Right cardiac atrium (tissue), 5 donors: ENCODE data around the gene FLRT2. TPM values are rescaled to one million over a fixed set of nuclear protein-coding genes. Genes with fewer than 3 reads are reported as not detected.

ENCODE experiments used
- ATAC-seq, 2 donors: fragments of 200-7000 bp; cut with Tn5 transposase; one replicate each; pipeline versions ENCODE4 v1.8.0 to v1.9.1; 2020; ENCODE audit warnings: moderate library complexity in 2 of 2, mild to moderate bottlenecking in 1 of 2
- DNase-seq, 3 donors: peaks; one replicate each; pipeline ENCODE4 v3.0.0-alpha.2; 2020
- H3K27ac ChIP-seq: one replicate; pipeline ENCODE4 v1.5.1; 2013; ENCODE audit warnings: mild to moderate bottlenecking, low read length, control low read depth, moderate library complexity
- H3K27me3 ChIP-seq: one replicate; pipeline ENCODE4 v1.6.1; 2013; ENCODE audit not compliant: control insufficient read depth, insufficient read depth
- H3K4me1 ChIP-seq: one replicate; pipeline ENCODE4 v1.6.1; 2013; ENCODE audit warnings: low read length; ENCODE audit not compliant: control insufficient read depth, insufficient read depth
- H3K4me3 ChIP-seq: one replicate; pipeline ENCODE4 v1.5.1; 2013; ENCODE audit warnings: low read length, control low read depth
- H3K9me3 ChIP-seq: one replicate; pipeline ENCODE4 v1.6.1; 2013; ENCODE audit warnings: low read length; ENCODE audit not compliant: control insufficient read depth
- WGBS: extraction: QIAGEN DNeasy Blood & Tissue Kit; methylation state at CpG from one replicate; pipeline ENCODE4 v1.1.7; 2013; 5-methylcytosine and 5-hydroxymethylcytosine counted together
- intact Hi-C, 4 donors: fragments of 100-400 bp; cut with DNase I; formaldehyde crosslinking; loops; one replicate each; pipeline versions ENCODE4 v1.11.0 to v1.14.0; 2022 to 2023
- polyA plus RNA-seq: library from polyadenylated mRNA; stranded (reverse); fragments of 200-250 nt; gene quantifications from one replicate; pipeline ENCODE4 v1.2.3, GENCODE V29; 2013
- total RNA-seq, 4 donors: library from RNA; stranded (reverse); fragmentation: NEBNext Ultra II Directional; extraction: Animal tissue kit (Norgen Biotek cat#: 25700); gene quantifications; one replicate each; pipeline ENCODE4 v1.2.1, GENCODE V29; 2021
- donor health status: healthy with polysubstance abuse.
- donor health status: DM: no; HTN: yes; CAD: no.
- donor health status: DM: no; HTN: no; CAD: no.
- donor health status: DM: no; HTN: yes; CAD: no; lungs with severe emphysema.
- donor health status: DM: yes; HTN: yes; CAD: no.

Gene FLRT2
- total and polyA plus RNA-seq, 5 donors, result 2.2 to 39.2 (median 13.4) TPM

DNA sequence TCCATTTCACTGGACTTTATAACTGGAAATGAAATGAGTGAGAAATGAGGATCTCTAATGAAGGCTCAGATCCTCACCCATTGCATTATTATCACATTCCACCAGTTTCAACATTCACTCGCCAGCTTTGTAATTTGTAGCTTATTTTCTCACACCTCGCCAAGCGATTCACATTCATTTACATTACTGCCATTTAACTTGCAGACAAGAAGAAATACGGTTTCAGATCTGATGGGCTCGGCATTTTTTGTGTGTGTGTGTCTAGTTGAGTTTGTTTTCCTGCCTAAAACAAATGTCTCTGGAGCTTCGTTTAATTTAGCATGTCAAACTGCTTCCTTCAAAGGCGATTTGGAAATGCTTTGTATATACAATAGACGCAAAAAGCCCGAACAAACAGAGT, 132.2 kb downstream of the FLRT2 start:
- no peak overlapping the region for H3K4me3 ChIP-seq
- no peaks in the 10 kb centered on the region for H3K9me3 ChIP-seq
- DNase-seq (no peak), ATAC-seq (no peak)
- H3K27ac ChIP-seq, result no peak overlapping the region
- 73% methylated on average over 9 of the region's 9 CpGs for WGBS
- H3K4me1 ChIP-seq, result no peaks in the 10 kb centered on the region
- H3K27me3 ChIP-seq, result no peaks in the 10 kb centered on the region
- intact Hi-C loops, result no loop called here

DNA sequence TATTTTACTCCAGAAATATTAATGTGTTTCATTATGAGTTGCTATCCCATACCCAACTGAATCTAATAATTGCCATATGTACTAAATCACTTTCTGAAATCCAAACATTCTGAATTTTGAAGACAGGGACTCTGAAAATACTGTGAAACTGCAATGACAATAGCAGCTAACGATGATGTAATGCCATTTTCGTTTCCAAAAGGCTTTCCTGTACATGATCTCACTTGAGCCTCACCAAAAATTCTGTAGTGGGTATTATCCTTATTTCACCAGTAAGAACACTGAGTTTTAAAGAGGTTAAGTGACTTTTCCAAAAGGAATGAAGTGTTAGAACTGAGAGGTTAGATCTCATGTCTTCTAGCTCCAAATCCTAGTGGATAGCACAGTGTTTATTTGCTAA, 133.3 kb downstream of the FLRT2 start:
- no peaks in the 10 kb centered on the region for H3K9me3 ChIP-seq
- 37% methylated on average over 2 of the region's 2 CpGs for WGBS
- no peak overlapping the region for H3K27ac ChIP-seq
- H3K4me3 ChIP-seq, result no peak overlapping the region
- intact Hi-C loops, result no loop called here
- DNase-seq (no peak), ATAC-seq (no peak)
- H3K27me3 ChIP-seq, result no peaks in the 10 kb centered on the region
- H3K4me1 ChIP-seq, result no peaks in the 10 kb centered on the region

DNA sequence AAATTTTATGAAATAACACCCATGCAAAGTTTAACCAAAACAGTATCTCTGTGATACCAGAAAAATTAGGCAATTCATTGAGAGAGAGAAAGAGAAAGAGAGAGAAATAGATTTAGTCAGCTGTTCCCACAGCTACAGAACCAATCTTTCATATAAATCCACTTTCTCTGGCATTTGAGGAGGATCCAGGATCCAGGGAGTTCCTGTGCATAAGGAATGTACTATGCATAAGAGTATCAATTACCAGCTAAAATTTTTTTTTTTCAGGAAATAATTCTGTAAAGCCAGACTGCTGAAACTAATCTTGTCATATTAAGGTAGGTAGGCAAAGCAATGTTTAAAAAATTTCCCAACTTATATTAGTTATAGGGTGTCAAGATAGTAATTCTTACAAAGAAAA, 133.7 kb downstream of the FLRT2 start:
- ATAC-seq, result no peak
- H3K27me3 ChIP-seq, result no peaks in the 10 kb centered on the region
- H3K4me3 ChIP-seq, result no peak overlapping the region
- DNase-seq, result no peak
- H3K27ac ChIP-seq, result no peak overlapping the region
- no peaks in the 10 kb centered on the region for H3K4me1 ChIP-seq
- intact Hi-C loops, result no loop called here
- H3K9me3 ChIP-seq, result no peaks in the 10 kb centered on the region

DNA sequence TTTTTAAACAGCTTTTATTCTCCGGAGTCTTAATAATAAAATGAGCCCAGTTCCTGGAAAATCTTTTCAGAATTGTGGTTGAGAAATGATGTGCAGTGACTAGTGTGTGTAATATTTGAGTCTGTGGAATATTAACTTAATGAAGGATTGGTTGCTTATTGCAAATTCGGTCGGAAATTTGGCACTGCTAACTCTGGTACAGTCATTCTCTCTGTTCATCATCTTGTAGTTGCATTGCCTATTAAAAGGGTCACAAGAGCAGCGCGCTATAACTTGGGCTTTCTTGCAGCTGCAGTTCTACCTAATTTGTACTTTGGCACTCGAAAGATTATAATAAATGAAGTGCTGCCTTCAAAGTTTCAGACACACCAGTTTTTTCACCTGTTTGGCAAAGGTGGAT, 146.0 kb downstream of the FLRT2 start:
- Histone ChIP-seq H3K4me1 (no peaks in the 10 kb centered on the region), H3K27me3 (no peaks in the 10 kb centered on the region), H3K9me3 (no peaks in the 10 kb centered on the region), H3K27ac (no peak overlapping the region), H3K4me3 (no peak overlapping the region)
- DNase-seq, result no peak
- intact Hi-C loops, result no loop called here
- ATAC-seq, result no peak
- 90% methylated on average over 6 of the region's 6 CpGs for WGBS

DNA sequence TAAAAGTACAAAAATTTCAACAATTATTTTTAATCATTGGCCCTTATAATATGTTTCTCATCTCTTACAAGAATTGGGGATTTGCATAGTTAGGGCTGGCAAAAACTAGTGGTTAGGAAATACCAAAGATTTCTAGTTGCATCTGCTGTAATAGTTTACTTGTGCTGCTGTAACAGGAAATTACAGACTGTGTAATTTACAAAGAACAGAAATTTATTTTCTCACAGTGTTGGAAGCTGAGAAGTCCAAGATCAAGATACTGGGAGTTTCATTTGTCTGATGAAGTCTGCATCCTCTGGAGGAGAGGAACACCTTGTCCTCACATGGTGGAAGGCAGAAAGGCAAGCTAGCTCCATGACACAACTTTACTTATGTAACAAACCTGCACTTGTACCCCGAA, 157.0 kb downstream of the FLRT2 start:
- ATAC-seq (no peak), DNase-seq (no peak)
- Histone ChIP-seq H3K27ac (no peak overlapping the region), H3K4me3 (no peak overlapping the region), H3K27me3 (no peaks in the 10 kb centered on the region), H3K9me3 (no peaks in the 10 kb centered on the region), H3K4me1 (no peaks in the 10 kb centered on the region)
- 79% methylated on average over 1 of the region's 1 CpG for WGBS
- intact Hi-C loops, result no loop called here

DNA sequence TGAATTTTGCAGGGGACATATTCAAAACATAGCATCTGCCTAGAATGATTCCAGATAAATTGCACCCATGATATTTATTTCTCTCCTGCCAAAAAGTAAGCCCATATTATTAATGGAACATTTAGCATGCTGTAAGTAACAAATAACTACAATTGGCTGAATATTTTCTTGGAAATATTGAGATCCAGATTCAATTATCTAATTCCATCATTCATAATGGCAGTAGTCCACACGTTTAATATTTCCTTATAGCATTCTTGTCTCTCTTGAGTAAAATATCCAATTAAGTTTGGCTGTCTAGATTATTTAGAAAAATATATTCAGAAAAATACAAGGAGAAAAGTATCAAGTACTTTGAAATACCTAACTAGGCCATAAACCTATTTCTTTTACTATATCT, 157.5 kb downstream of the FLRT2 start:
- WGBS, result 49% methylated on average over 1 of the region's 1 CpG
- H3K9me3 ChIP-seq, result no peaks in the 10 kb centered on the region
- no peak overlapping the region for H3K27ac ChIP-seq
- no peaks in the 10 kb centered on the region for H3K4me1 ChIP-seq
- no peak for DNase-seq
- H3K4me3 ChIP-seq, result no peak overlapping the region
- intact Hi-C loops, result no loop called here
- no peaks in the 10 kb centered on the region for H3K27me3 ChIP-seq
- ATAC-seq, result no peak

DNA sequence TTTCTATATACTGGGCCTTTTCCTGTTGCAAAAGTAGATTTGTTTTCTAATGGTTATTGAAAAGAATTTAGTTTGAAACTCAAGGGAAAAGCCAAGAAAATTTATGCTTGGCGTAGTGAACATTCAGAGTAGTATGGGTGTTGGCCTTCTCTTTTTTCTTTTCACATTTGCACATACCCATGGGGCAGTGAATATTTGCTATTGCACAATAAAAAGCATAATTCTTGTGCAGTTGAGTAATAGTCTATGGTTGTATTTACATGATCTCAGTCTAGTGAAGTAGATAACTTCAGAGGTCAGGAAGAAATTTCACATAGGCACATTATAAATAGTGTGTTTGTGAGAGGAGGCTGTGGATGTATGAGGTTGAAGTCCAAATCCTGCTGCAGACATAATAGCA, 158.1 kb downstream of the FLRT2 start:
- no peak overlapping the region for H3K27ac ChIP-seq
- DNase-seq, result no peak
- peak; percentile 56 to 74 for ATAC-seq
- H3K27me3 ChIP-seq, result no peaks in the 10 kb centered on the region
- no peak overlapping the region for H3K4me3 ChIP-seq
- H3K9me3 ChIP-seq, result no peaks in the 10 kb centered on the region
- intact Hi-C loops, result no loop called here
- H3K4me1 ChIP-seq, result no peaks in the 10 kb centered on the region
- 71% methylated on average over 1 of the region's 1 CpG for WGBS

DNA sequence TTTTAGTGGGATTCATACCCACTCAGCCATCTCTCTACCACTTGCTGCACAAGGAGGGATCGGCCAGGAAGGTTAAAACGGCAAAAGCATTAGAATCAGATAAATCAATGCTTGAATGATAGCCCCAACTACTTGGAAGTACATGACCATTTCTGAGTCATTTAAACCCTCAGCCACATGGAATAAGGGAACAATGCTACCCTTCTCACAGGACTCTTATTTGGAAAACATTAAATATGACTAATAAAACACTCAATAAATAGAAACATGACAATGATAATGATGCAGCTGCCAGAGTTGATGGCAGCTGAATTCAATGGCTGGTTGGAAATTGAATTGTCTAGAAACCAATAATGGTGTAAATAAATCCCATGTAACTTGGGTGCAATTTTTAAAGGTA, 165.4 kb downstream of the FLRT2 start:
- Histone ChIP-seq H3K27ac (no peak overlapping the region), H3K27me3 (no peaks in the 10 kb centered on the region), H3K4me3 (no peak overlapping the region), H3K4me1 (no peaks in the 10 kb centered on the region), H3K9me3 (no peaks in the 10 kb centered on the region)
- ATAC-seq, result no peak
- intact Hi-C loops, result no loop called here
- 88% methylated on average over 2 of the region's 2 CpGs for WGBS
- DNase-seq, result no peak

DNA sequence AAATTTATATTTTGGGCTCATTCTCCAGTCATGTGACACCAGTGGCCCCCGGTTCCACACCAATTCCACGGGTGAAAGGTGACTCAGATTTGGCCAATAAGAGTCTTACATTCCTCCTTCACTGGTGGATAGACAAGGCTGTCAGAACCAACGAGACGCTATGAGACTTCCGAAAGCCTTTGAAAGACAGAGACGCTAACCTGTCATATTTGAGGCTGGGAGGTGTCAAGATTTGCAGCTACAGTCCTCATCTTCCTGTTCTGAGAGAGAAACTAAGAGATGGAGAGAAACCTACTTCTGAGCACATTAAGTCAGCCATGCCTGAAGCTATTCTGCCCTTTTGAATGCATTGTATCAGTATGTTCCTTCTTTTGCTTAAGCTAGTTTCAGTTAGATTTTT, 171.2 kb downstream of the FLRT2 start:
- no peaks in the 10 kb centered on the region for H3K4me1 ChIP-seq
- ATAC-seq (no peak), DNase-seq (no peak)
- H3K27me3 ChIP-seq, result no peaks in the 10 kb centered on the region
- no peak overlapping the region for H3K27ac ChIP-seq
- WGBS, result 88% methylated on average over 6 of the region's 6 CpGs
- intact Hi-C loops, result no loop called here
- H3K9me3 ChIP-seq, result no peaks in the 10 kb centered on the region
- no peak overlapping the region for H3K4me3 ChIP-seq

DNA sequence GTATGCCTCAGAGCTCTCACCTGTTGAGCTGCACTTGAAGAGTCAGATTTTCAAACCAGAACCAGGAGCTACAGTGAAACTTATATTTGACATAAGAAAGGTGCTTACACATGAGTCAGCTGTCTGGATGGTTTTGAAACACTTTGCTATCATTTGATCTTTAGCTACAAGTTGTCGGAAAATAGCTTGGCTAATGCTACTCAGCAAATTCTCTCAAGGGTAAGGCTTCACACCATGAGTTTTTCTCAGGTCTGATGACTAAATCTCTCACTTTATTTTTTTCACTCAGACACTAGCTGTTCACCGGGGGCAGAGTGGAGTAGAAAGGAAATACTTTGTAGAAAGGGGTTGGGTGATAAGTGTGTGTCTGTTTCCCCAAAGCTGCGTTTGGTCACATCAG, 171.8 kb downstream of the FLRT2 start:
- Histone ChIP-seq H3K27ac (no peak overlapping the region), H3K4me1 (no peaks in the 10 kb centered on the region), H3K4me3 (no peak overlapping the region), H3K27me3 (no peaks in the 10 kb centered on the region), H3K9me3 (no peaks in the 10 kb centered on the region)
- ATAC-seq, result no peak
- intact Hi-C loops, result no loop called here
- no peak for DNase-seq
- WGBS, result 51% methylated on average over 3 of the region's 3 CpGs

DNA sequence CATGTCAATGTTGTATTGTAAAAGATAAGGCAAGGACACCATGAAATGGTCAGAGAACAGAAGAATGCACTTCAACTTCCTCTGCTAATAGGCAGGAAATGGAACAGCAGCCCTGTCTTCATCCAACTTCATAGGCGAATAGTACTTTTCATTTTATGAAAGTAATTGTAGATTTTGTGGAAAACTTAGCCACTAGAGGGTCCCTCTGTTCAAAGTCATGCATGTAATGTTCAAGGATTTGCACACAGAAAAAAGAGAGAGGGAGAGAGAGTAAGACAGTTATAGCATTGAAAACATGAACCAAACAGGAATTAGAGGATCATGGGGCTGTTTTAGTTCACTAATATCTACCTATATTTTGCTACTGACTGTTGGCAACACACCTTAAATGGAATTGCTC, 172.2 kb downstream of the FLRT2 start:
- Histone ChIP-seq H3K27me3 (no peaks in the 10 kb centered on the region), H3K4me1 (no peaks in the 10 kb centered on the region), H3K27ac (no peak overlapping the region), H3K4me3 (no peak overlapping the region), H3K9me3 (no peaks in the 10 kb centered on the region)
- DNase-seq (no peak), ATAC-seq (no peak)
- 52% methylated on average over 1 of the region's 1 CpG for WGBS
- intact Hi-C loops, result no loop called here

DNA sequence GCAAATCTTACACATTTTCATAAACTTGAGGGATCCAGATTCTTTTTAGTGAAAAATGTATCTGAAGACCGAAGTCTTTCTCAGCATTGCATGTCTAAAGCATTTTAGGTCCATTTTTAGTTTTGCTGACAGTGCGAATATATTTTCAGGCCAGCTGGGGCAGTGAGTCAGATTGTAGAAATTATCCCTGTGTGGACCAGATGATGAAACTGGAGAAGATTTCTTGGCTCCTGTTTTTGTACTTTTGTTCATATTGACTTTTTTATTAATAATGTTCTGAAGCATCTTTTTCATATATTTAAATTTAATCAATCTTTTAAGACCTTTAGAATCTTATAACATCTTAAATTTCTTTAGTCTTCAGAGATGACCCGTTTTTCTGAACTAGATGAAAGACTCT, 173.1 kb downstream of the FLRT2 start:
- DNase-seq (no peak), ATAC-seq (no peak)
- no peaks in the 10 kb centered on the region for H3K4me1 ChIP-seq
- no peak overlapping the region for H3K4me3 ChIP-seq
- intact Hi-C loops, result no loop called here
- H3K27me3 ChIP-seq, result no peaks in the 10 kb centered on the region
- H3K27ac ChIP-seq, result no peak overlapping the region
- WGBS, result 70% methylated on average over 3 of the region's 3 CpGs
- no peaks in the 10 kb centered on the region for H3K9me3 ChIP-seq
